ENCODE measurements around the gene FGD4. TPM values are rescaled to one million over a fixed set of nuclear protein-coding genes. Genes with fewer than 3 reads are reported as not detected.
"Not testable (repeated sequence)": the region's sequence is repeated elsewhere in the genome, so short reads cannot be mapped to it uniquely, and the experiment has no call there.

FGD4 gene
- total RNA-seq, 2 experiments from 2014 or later, result 0.61 to 0.76 TPM

- H3K9me3 Mint-ChIP-seq (ENCODE audit: low read depth); H3K4me1 Mint-ChIP-seq; H3K36me3 Mint-ChIP-seq; H3K4me3 Mint-ChIP-seq; CTCF ChIA-PET; DNase-seq; ATAC-seq; H3K27ac Mint-ChIP-seq: not testable (repeated sequence)
- peaks cover 17% of the 10 kb centered on the region for H3K27me3 Mint-ChIP-seq
Measured at GRCh38 chr12:32511976-32512375, 112.6 kb downstream of the FGD4 start.

- DNase-seq, result no peak
- H3K9me3 Mint-ChIP-seq (ENCODE audit: low read depth), result no peaks in the 10 kb centered on the region
- CTCF ChIA-PET, result no interaction called here
- H3K4me1 Mint-ChIP-seq, result no peaks in the 10 kb centered on the region
- no peaks in the 10 kb centered on the region for H3K36me3 Mint-ChIP-seq
- no peak overlapping the region for H3K27ac Mint-ChIP-seq
- H3K4me3 Mint-ChIP-seq, result no peak overlapping the region
- ATAC-seq, result no peak
- peaks cover 17% of the 10 kb centered on the region for H3K27me3 Mint-ChIP-seq
Measured at GRCh38 chr12:32512379-32512778, 113.0 kb downstream of the FGD4 start.

GRCh38 chr12:32512910-32513309, 113.6 kb downstream of the FGD4 start:
- Mint-ChIP-seq H3K27me3 (peaks cover 17% of the 10 kb centered on the region), H3K27ac (no peak overlapping the region), H3K4me1 (no peaks in the 10 kb centered on the region), H3K36me3 (no peaks in the 10 kb centered on the region), H3K9me3 (ENCODE audit: low read depth) (no peaks in the 10 kb centered on the region), H3K4me3 (no peak overlapping the region)
- ATAC-seq (no peak), DNase-seq (no peak)
- CTCF ChIA-PET, result no interaction called here

GRCh38 chr12:32515137-32515873, 115.9 kb downstream of the FGD4 start:
- H3K4me1 Mint-ChIP-seq, result no peaks in the 10 kb centered on the region
- DNase-seq (no peak), ATAC-seq (no peak)
- CTCF ChIA-PET, result no interaction called here
- H3K27ac Mint-ChIP-seq, result no peak overlapping the region
- peaks cover 17% of the 10 kb centered on the region for H3K27me3 Mint-ChIP-seq
- H3K9me3 Mint-ChIP-seq (ENCODE audit: low read depth), result no peaks in the 10 kb centered on the region
- H3K36me3 Mint-ChIP-seq, result no peaks in the 10 kb centered on the region
- H3K4me3 Mint-ChIP-seq, result no peak overlapping the region

- Mint-ChIP-seq H3K9me3 (ENCODE audit: low read depth) (no peaks in the 10 kb centered on the region), H3K27me3 (peaks cover 12% of the 10 kb centered on the region), H3K36me3 (no peaks in the 10 kb centered on the region), H3K4me1 (no peaks in the 10 kb centered on the region), H3K27ac (no peak overlapping the region), H3K4me3 (no peak overlapping the region)
- no peak for ATAC-seq
- CTCF ChIA-PET, result no interaction called here
- DNase-seq, result no peak
Measured at GRCh38 chr12:32516230-32516629, 116.9 kb downstream of the FGD4 start.

- Mint-ChIP-seq H3K36me3 (no peaks in the 10 kb centered on the region), H3K27me3 (peaks cover 6% of the 10 kb centered on the region), H3K4me3 (no peak overlapping the region), H3K9me3 (ENCODE audit: low read depth) (no peaks in the 10 kb centered on the region), H3K4me1 (peaks cover 10% of the 10 kb centered on the region), H3K27ac (no peak overlapping the region)
- ATAC-seq, result no peak
- CTCF ChIA-PET, result no interaction called here
- no peak for DNase-seq
Measured at GRCh38 chr12:32517966-32518365, 118.6 kb downstream of the FGD4 start.

- ATAC-seq, result no peak
- Mint-ChIP-seq H3K36me3 (no peaks in the 10 kb centered on the region), H3K27me3 (no peaks in the 10 kb centered on the region)
Measured at GRCh38 chr12:32519047-32519446, 119.7 kb downstream of the FGD4 start.

GRCh38 chr12:32522331-32523221, 123.2 kb downstream of the FGD4 start:
- Mint-ChIP-seq H3K27ac (no peak overlapping the region), H3K4me3 (no peak overlapping the region), H3K36me3 (no peaks in the 10 kb centered on the region), H3K9me3 (ENCODE audit: low read depth) (no peaks in the 10 kb centered on the region), H3K4me1 (peaks cover 13% of the 10 kb centered on the region), H3K27me3 (no peaks in the 10 kb centered on the region)
- peak; percentile 42 for ATAC-seq
- CTCF ChIA-PET, result interaction anchor here (1.0 to 1.2 kb wide), 2 partner anchors 52 to 135 kb away, joined by 3 to 4 read pairs; no protein-coding TSS in a partner anchor
- no peak for DNase-seq

More at GRCh38 chr12:32519047-32519446, 119.7 kb downstream of the FGD4 start:
- no peak for DNase-seq
- CTCF ChIA-PET, result no interaction called here
- Mint-ChIP-seq H3K9me3 (ENCODE audit: low read depth) (no peaks in the 10 kb centered on the region), H3K27ac (no peak overlapping the region), H3K4me3 (no peak overlapping the region), H3K4me1 (peaks cover 11% of the 10 kb centered on the region)

GRCh38 chr12:32525802-32526201, 126.4 kb downstream of the FGD4 start:
- DNase-seq; H3K9me3 Mint-ChIP-seq (ENCODE audit: low read depth); H3K27ac Mint-ChIP-seq; CTCF ChIA-PET; H3K36me3 Mint-ChIP-seq; H3K4me3 Mint-ChIP-seq; H3K27me3 Mint-ChIP-seq; ATAC-seq: not testable (repeated sequence)
- H3K4me1 Mint-ChIP-seq, result peaks cover 13% of the 10 kb centered on the region

GRCh38 chr12:32526343-32526742, 127.0 kb downstream of the FGD4 start:
- ATAC-seq; DNase-seq; H3K36me3 Mint-ChIP-seq; H3K27me3 Mint-ChIP-seq; H3K9me3 Mint-ChIP-seq (ENCODE audit: low read depth); H3K27ac Mint-ChIP-seq; H3K4me3 Mint-ChIP-seq: not testable (repeated sequence)
- peaks cover 13% of the 10 kb centered on the region for H3K4me1 Mint-ChIP-seq
- CTCF ChIA-PET, result interaction anchor here (1.0 kb wide), 1 partner anchor 16 kb away, joined by 3 read pairs; no protein-coding TSS in a partner anchor

- Mint-ChIP-seq H3K9me3 (ENCODE audit: low read depth) (no peaks in the 10 kb centered on the region), H3K27ac (no peak overlapping the region), H3K4me3 (no peak overlapping the region), H3K27me3 (peaks cover 20% of the 10 kb centered on the region), H3K4me1 (peaks cover 3% of the 10 kb centered on the region), H3K36me3 (no peaks in the 10 kb centered on the region)
- CTCF ChIA-PET, result no interaction called here
- ATAC-seq, result no peak
- no peak for DNase-seq
Measured at GRCh38 chr12:32532422-32532821, 133.1 kb downstream of the FGD4 start.

- no peak for DNase-seq
- Mint-ChIP-seq H3K9me3 (ENCODE audit: low read depth) (no peaks in the 10 kb centered on the region), H3K36me3 (no peaks in the 10 kb centered on the region), H3K4me3 (no peak overlapping the region), H3K4me1 (peaks cover 3% of the 10 kb centered on the region), H3K27ac (no peak overlapping the region), H3K27me3 (peaks cover 22% of the 10 kb centered on the region)
- ATAC-seq, result no peak
- CTCF ChIA-PET, result no interaction called here
Measured at GRCh38 chr12:32532951-32533350, 133.6 kb downstream of the FGD4 start.

- DNase-seq; H3K4me1 Mint-ChIP-seq; H3K36me3 Mint-ChIP-seq; H3K4me3 Mint-ChIP-seq; ATAC-seq; H3K9me3 Mint-ChIP-seq (ENCODE audit: low read depth); CTCF ChIA-PET; H3K27ac Mint-ChIP-seq: not testable (repeated sequence)
- peaks cover 24% of the 10 kb centered on the region for H3K27me3 Mint-ChIP-seq
Measured at GRCh38 chr12:32533506-32533905, 134.1 kb downstream of the FGD4 start.
